GM10266 (cell line): ENCODE data around the gene BEND7.

Source experiments
- DNase-seq: peaks from one replicate; pipeline ENCODE4 v3.0.0; 2012; ENCODE audit errors: extremely low spot score
- TF ChIP-seq, protein P1 (sequence below): IDR thresholded peaks from 2 replicates; pipeline ENCODE4 v1.5.1; 2012; ENCODE audit warnings: mild to moderate bottlenecking, low read depth; ENCODE audit not compliant: control insufficient read depth, insufficient read depth; ENCODE audit errors: missing control alignments

Gene BEND7

DNA sequence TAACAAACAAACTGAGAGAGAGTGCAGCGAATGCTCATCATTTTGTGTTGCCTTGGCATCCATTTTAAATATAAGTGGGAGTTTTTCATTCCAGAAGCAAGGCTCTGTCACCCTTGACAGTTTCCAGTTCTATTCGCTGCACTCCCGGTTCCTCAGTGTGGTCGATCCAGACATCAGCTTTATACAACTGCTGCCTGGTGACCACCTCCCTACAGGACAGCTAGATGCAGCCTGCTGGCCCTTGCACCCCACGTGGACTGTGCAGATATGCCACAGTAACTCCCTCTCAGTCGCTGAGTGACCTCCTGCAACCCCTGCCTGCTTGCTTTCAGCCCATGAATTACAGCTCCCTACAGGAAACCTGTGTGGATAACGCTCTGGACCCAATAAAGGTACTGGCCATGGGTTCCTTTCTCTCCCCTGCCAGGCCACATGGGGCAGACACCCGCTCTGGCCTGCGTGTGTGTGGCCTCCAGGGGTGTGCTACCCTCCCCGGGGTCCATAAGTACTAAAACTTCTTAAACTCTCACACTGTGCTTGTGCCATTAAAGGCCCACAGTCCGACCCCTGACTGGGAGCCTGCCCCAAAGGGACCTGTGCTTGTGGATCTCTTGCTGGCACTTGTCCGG lies 23.6 kb downstream of the BEND7 start:
- TF ChIP-seq, protein P1, sequence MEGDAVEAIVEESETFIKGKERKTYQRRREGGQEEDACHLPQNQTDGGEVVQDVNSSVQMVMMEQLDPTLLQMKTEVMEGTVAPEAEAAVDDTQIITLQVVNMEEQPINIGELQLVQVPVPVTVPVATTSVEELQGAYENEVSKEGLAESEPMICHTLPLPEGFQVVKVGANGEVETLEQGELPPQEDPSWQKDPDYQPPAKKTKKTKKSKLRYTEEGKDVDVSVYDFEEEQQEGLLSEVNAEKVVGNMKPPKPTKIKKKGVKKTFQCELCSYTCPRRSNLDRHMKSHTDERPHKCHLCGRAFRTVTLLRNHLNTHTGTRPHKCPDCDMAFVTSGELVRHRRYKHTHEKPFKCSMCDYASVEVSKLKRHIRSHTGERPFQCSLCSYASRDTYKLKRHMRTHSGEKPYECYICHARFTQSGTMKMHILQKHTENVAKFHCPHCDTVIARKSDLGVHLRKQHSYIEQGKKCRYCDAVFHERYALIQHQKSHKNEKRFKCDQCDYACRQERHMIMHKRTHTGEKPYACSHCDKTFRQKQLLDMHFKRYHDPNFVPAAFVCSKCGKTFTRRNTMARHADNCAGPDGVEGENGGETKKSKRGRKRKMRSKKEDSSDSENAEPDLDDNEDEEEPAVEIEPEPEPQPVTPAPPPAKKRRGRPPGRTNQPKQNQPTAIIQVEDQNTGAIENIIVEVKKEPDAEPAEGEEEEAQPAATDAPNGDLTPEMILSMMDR: no peak
- DNase-seq: no peak

DNA sequence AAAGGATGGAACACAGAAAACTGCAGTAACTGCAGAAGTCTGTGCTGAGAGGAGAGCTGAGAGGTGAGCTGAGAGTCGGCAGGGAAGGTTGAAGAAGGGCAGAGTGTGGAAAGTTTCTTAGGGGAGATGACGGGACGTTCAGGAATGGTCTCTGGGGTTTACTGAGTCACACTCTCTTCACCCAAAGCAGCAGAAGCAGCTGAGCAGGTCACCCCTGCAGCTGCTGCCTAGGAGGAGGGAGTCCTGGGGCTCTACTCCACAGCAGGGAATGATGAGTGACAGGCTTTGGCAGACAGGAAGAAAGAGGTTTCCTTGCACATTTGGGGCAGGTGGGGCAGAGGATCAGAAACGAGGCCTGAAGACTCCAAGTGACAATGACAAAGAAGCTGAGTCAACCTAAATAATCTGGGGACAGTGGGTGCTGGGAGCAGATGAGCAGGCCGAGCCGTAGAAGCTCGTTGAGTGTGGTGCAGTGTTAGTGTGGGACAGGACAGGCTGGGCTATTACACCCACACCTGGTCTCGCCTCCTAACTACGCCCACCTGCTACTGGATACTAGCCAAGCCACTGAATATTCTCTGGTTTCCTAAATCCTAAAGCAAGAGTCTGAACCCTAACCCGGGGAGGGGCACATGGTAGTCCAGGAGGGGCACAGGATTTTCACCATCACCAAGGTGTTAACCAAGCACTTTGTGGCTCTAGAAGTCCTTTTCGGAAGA lies 24.9 kb downstream of the BEND7 start:
- no peak for DNase-seq
- TF ChIP-seq, protein P1: no peak

DNA sequence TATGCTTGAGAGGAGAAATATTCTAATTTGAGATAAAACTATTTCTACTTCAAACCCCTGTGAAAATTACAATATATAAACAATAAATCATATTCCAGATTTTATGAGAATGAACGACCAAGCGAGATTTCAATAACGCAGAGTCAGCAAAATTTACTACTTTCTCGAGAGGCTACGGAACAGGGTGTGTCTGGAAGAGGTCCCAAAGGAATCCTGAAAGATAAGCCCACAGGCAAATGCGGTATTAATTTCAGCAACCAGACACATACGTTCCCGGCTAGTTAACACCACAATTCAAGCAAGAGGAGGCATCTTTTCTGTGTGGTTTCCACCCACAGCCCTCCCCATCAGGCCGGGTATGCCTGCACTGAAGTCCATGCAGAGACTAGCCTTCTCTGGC lies 26.4 kb downstream of the BEND7 start:
- DNase-seq: no peak
- TF ChIP-seq, protein P1: no peak

DNA sequence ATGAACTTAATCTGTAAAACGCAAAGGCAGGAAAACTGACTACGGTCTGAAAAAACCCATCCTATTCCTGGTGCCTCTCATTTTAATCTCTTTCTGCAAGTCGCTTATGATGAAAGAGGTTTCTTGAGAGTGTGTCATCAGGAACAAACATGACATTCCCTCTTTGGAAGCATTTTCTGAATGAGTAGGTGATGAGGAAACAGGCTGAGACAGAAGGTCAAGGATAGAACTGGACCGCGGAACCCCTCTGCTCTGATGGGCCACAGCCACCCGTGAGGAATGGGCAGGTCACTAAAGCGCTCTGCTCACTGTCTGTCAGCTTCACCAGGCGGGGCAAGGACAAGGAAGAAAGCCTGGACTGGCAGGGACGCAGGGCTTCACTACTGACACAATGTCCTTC lies 28.6 kb downstream of the BEND7 start:
- no peak for DNase-seq
- TF ChIP-seq, protein P1: no peak

DNA sequence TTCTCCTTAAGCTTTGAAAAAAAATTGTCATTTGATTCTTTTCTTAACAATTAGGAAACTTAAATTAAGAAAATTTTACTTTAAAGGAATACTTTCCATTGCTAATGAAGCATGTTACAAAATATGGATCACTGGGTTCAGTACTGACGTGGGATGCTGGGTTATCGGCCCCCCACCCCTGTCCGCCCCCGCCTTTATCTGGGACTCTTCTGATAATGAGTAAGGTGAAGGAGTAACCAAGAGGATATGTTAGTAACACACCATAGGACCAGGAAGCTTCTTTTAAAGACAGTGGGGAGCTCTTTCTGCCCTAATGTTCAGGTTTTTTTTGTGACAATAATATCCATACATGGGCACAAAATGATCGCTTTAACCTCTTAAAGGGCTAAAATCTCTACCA lies 29.7 kb downstream of the BEND7 start:
- DNase-seq: no peak
- TF ChIP-seq, protein P1: no peak

DNA sequence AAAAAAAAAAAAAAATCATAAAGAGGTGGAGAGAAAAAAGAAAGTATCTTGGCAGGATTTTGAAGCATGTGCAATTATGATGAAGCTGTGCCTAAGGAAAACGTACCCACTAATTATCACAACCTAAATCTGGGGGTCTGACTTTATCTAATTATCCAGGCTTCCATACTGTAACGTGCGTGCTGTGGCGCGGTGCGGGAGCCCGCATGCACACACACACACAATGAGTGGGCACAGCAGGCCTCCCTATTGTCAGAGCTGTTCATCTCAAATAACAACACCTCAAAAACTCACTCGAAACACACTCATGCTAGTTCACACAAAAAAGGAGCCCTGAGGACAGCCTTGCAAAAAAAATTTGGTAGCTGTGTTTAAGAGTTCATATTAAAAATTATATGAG lies 31.9 kb downstream of the BEND7 start:
- TF ChIP-seq, protein P1: no peak
- DNase-seq: no peak

DNA sequence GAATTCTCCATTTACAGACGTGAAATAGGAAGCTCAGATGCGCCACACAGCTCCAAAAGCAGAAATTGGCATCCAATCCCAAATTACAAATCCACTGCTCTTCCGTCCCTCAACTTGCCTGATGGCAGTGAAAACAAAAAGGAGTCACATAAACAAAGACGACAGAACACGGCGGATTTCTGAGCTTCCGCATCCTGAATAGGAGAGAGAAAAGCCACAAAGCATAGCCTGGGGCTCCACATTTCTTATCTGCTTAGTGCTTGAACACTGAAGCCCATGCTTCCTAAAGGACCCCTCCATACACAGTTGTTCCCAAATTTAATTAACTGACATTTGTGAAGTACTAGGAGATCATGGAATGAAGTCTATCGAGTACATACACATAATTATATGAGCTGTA lies 32.6 kb downstream of the BEND7 start:
- DNase-seq: no peak
- TF ChIP-seq, protein P1: no peak
